Trophoblast cell (in vitro differentiated cells and primary cell): ENCODE data around the gene CAPN15.

Experiments used
- DNase-seq, 2 donors: peaks; one replicate each; pipeline ENCODE4 v3.0.0-alpha.2; 2016
- H2AFZ ChIP-seq: 2 replicates; pipeline ENCODE4 v1.6.1; 2013; ENCODE audit warnings: low read length, moderate library complexity, mild to moderate bottlenecking; ENCODE audit not compliant: insufficient read depth, poor library complexity
- H2AK5ac ChIP-seq: 2 replicates; pipeline ENCODE4 v1.6.1; 2013; ENCODE audit warnings: mild to moderate bottlenecking, low read length
- H2BK120ac ChIP-seq: 2 replicates; pipeline ENCODE4 v1.6.1; 2013; ENCODE audit warnings: low read length, mild to moderate bottlenecking, moderate library complexity; ENCODE audit not compliant: insufficient read depth, poor library complexity
- H2BK12ac ChIP-seq: 2 replicates; pipeline ENCODE4 v1.6.1; 2013; ENCODE audit warnings: mild to moderate bottlenecking, low read length, moderate library complexity
- H2BK5ac ChIP-seq: 2 replicates; pipeline ENCODE4 v1.6.1; 2013; ENCODE audit warnings: low read length, low read depth, moderate library complexity, mild to moderate bottlenecking; ENCODE audit not compliant: poor library complexity
- H3K14ac ChIP-seq: 2 replicates; pipeline ENCODE4 v1.6.1; 2013; ENCODE audit warnings: mild to moderate bottlenecking, low read length
- H3K18ac ChIP-seq: 2 replicates; pipeline ENCODE4 v1.6.1; 2013; ENCODE audit warnings: mild to moderate bottlenecking, low read length
- H3K23ac ChIP-seq: 2 replicates; pipeline ENCODE4 v1.6.1; 2013; ENCODE audit warnings: low read length
- H3K27ac ChIP-seq: 2 replicates; pipeline ENCODE4 v1.5.1; 2013; ENCODE audit warnings: low read depth, mild to moderate bottlenecking, inconsistent platforms, low read length, moderate library complexity
- H3K27me3 ChIP-seq: 2 replicates; pipeline ENCODE4 v1.6.1; 2013; ENCODE audit warnings: inconsistent platforms, mild to moderate bottlenecking, low read length, moderate library complexity; ENCODE audit not compliant: insufficient read depth
- H3K36me3 ChIP-seq, 2 experiments: 1 replicate in 1 of 2; 2 replicates in 1 of 2; pipeline ENCODE4 v1.6.1; 2013; ENCODE audit warnings: low read length in 2 of 2, mild to moderate bottlenecking in 2 of 2, moderate library complexity in 1 of 2; ENCODE audit not compliant: insufficient read depth in 2 of 2, control insufficient read depth in 1 of 2
- H3K4ac ChIP-seq: 2 replicates; pipeline ENCODE4 v1.6.1; 2013; ENCODE audit warnings: low read depth, mild to moderate bottlenecking, low read length, moderate library complexity
- H3K4me1 ChIP-seq, 2 experiments: 1 replicate in 1 of 2; 2 replicates in 1 of 2; pipeline ENCODE4 v1.6.1; 2013; ENCODE audit warnings: low read length in 2 of 2, mild to moderate bottlenecking in 2 of 2, moderate library complexity in 1 of 2; ENCODE audit not compliant: insufficient read depth in 2 of 2, control insufficient read depth in 1 of 2
- H3K4me2 ChIP-seq: 2 replicates; pipeline ENCODE4 v1.6.1; 2013; ENCODE audit warnings: inconsistent platforms, mild to moderate bottlenecking, low read length, moderate library complexity
- H3K4me3 ChIP-seq: 2 replicates; pipeline ENCODE4 v1.5.1; 2013; ENCODE audit warnings: mild to moderate bottlenecking, low read depth, low read length, inconsistent platforms
- H3K79me1 ChIP-seq: one replicate; pipeline ENCODE4 v1.6.1; 2013; ENCODE audit warnings: low read length
- H3K79me2 ChIP-seq: 2 replicates; pipeline ENCODE4 v1.6.1; 2013; ENCODE audit warnings: low read length, mild to moderate bottlenecking; ENCODE audit not compliant: control insufficient read depth, insufficient read depth, poor library complexity
- H3K9ac ChIP-seq: 2 replicates; pipeline ENCODE4 v1.6.1; 2013; ENCODE audit warnings: mild to moderate bottlenecking, low read length
- H3K9me3 ChIP-seq: 2 replicates; pipeline ENCODE4 v1.6.1; 2013; ENCODE audit warnings: low read depth, mild to moderate bottlenecking, control low read depth, inconsistent platforms, low read length; ENCODE audit not compliant: insufficient read depth
- H4K12ac ChIP-seq: 2 replicates; pipeline ENCODE4 v1.6.1; 2013; ENCODE audit warnings: low read depth, mild to moderate bottlenecking, low read length, moderate library complexity
- H4K8ac ChIP-seq: 2 replicates; pipeline ENCODE4 v1.6.1; 2013; ENCODE audit warnings: low read depth, mild to moderate bottlenecking, low read length, moderate library complexity
- H4K91ac ChIP-seq: one replicate; pipeline ENCODE4 v1.6.1; 2013; ENCODE audit warnings: low read depth, mild to moderate bottlenecking, low read length, moderate library complexity
- WGBS: extraction: QIAGEN DNeasy Blood & Tissue Kit; methylation state at CpG from one replicate; pipeline ENCODE4 v1.1.7; 2013; ENCODE audit warnings: missing lambda C conversion rate; ENCODE audit not compliant: insufficient read length, insufficient coverage; ENCODE audit errors: extremely low coverage; 5-methylcytosine and 5-hydroxymethylcytosine counted together

The CAPN15 gene

DNA sequence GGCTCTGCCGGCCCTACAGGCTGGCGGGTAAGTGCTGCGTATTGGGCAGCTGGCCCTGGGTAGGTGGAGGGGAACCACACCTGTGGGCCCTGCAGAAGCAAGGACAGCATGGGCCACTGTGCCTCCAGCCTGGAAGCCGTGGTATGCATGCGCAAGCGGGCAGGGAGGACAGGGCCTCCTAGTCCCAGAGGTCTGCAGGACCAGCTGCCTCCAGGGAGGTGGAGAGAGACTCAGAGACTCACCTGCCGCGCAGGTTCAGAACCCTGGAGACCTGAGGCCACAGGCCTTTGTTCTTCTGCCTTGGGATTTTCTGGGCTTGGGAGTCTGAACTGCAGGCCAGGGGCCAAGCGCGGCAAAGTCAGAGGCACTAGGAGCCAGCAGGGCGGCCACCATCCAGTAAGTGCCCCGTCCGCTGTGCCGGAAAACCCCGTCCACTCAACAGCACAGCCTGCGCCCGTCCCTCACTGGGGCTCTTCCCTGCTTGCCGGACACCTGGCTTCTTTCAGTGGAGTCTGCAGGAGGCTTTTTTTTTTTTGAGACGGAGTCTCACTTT lies 53.5 kb downstream of the CAPN15 start:
- Histone ChIP-seq H3K27me3 (no peaks in the 10 kb centered on the region), H2AK5ac (no peak overlapping the region), H3K9ac (no peak overlapping the region), H2AFZ (no peak overlapping the region), H3K4me1 (no peaks in the 10 kb centered on the region), H3K36me3 (peaks cover 15 to 20% of the 10 kb centered on the region in 2 experiments), H3K23ac (no peak overlapping the region), H2BK5ac (no peak overlapping the region), H3K27ac (no peak overlapping the region), H2BK120ac (no peak overlapping the region), H3K4me3 (no peak overlapping the region), H2BK12ac (no peak overlapping the region), H3K9me3 (peaks cover 11% of the 10 kb centered on the region), H3K4me2 (no peak overlapping the region), H4K8ac (no peak overlapping the region), H3K18ac (no peak overlapping the region), H3K79me1 (no peaks in the 10 kb centered on the region), H3K79me2 (no peaks in the 10 kb centered on the region), H3K4ac (no peak overlapping the region), H4K12ac (no peak overlapping the region), H3K14ac (no peak overlapping the region), H4K91ac (no peak overlapping the region)
- peak in 1 of 2 donors; percentile 43 for DNase-seq
- WGBS = no CpG with 5 or more reads among the region's 19 CpGs

DNA sequence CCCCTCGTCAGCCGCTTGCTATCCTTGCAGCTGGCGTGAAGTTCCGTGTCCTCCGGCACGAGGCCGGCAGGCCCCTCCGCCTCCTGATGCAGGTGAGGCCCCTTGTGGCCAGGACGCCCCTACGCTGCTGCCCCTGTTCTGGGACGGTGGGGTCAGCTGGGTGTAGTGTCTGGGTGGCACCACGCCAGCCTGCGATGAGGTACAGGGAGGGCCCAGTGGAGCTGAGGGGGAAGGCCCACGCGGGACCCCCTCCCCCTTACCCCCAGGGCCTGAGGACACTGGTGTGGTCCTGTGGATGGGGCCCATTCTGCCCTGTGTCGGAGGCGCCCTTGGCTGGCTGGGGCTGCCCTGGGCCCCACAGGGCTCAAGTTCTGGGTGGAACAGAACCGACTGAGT lies 54.7 kb downstream of the CAPN15 start:
- Histone ChIP-seq H2BK120ac (no peak overlapping the region), H3K14ac (no peak overlapping the region), H2AFZ (no peak overlapping the region), H3K9ac (no peak overlapping the region), H3K27ac (no peak overlapping the region), H2AK5ac (no peak overlapping the region), H3K18ac (no peak overlapping the region), H3K4ac (no peak overlapping the region), H3K23ac (no peak overlapping the region), H3K9me3 (peaks cover 8% of the 10 kb centered on the region), H3K27me3 (no peaks in the 10 kb centered on the region), H3K36me3 (peaks cover 11 to 19% of the 10 kb centered on the region in 2 experiments), H3K4me3 (no peak overlapping the region), H4K8ac (no peak overlapping the region), H4K91ac (no peak overlapping the region), H3K79me2 (no peaks in the 10 kb centered on the region), H2BK5ac (no peak overlapping the region), H2BK12ac (no peak overlapping the region), H3K4me2 (no peak overlapping the region), H3K4me1 (no peaks in the 10 kb centered on the region), H4K12ac (no peak overlapping the region), H3K79me1 (no peaks in the 10 kb centered on the region)
- no peak for DNase-seq
- no CpG with 5 or more reads among the region's 18 CpGs for WGBS

DNA sequence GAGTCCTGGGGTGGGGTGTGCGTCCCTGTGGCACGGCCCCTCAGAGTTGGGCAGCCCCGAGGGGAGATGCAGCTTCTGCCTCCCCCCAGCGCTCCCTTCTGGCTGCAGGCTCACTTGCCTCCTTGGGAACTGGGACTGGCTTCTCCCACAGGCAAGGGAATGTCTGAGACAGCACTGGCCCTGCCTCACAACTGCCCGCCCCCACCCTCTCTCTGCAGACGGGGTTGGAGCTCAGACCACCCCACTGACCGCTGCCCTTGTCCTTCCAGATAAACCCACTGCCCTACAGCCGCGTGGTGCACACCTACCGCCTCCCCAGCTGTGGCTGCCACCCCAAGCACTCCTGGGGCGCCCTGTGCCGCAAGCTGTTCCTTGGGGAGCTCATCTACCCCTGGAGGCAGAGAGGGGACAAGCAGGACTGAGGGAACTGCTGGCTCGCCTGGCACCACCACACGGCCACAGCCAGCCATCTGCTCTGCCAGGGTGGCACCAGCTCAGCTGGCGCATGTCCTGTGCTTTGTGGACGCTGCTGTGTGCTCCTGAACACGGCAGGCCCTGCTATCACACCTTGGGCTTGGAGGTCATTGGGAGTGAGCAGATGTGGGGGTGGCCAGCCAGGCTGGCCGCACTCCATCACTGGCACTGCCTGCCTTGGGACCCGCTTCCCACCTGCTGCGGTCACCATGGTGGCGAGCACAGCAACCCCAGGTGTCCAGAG lies 55.3 kb downstream of the CAPN15 start:
- no CpG with 5 or more reads among the region's 21 CpGs for WGBS
- Histone ChIP-seq H3K14ac (no peak overlapping the region), H3K9ac (no peak overlapping the region), H3K4ac (no peak overlapping the region), H4K91ac (no peak overlapping the region), H2BK12ac (no peak overlapping the region), H3K79me1 (no peaks in the 10 kb centered on the region), H3K9me3 (peaks cover 8% of the 10 kb centered on the region), H3K23ac (no peak overlapping the region), H2AFZ (no peak overlapping the region), H3K27ac (no peak overlapping the region), H3K4me1 (peaks cover 0 to under 1% of the 10 kb centered on the region in 2 experiments), H4K8ac (no peak overlapping the region), H2BK120ac (no peak overlapping the region), H3K4me3 (no peak overlapping the region), H2AK5ac (no peak overlapping the region), H3K36me3 (peaks cover 11 to 17% of the 10 kb centered on the region in 2 experiments), H3K4me2 (no peak overlapping the region), H4K12ac (no peak overlapping the region), H2BK5ac (no peak overlapping the region), H3K79me2 (no peaks in the 10 kb centered on the region), H3K27me3 (no peaks in the 10 kb centered on the region), H3K18ac (no peak overlapping the region)
- no peak for DNase-seq

DNA sequence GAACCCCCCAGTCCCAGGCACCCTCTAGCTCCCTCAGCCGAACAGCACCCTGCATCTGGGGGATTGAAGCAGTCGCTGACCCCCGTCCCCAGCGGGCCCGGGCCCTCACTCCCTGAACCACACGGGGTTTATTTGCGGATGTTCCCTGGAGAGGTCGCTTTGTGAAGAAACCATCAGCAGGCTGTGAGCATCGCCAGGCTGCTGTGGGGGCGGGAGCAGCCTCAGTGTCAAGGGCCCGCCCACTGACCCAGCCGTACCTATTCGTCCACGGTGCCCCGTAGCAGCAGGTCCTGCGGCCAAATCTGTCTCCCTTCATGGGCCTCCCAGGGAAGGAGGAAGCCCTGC lies 55.9 kb downstream of the CAPN15 start:
- no peak overlapping the region for H3K23ac ChIP-seq
- H4K8ac ChIP-seq = no peak overlapping the region
- peaks cover 11 to 18% of the 10 kb centered on the region in 2 experiments for H3K36me3 ChIP-seq
- no peak overlapping the region for H2AK5ac ChIP-seq
- no peak overlapping the region for H3K14ac ChIP-seq
- no peak overlapping the region for H4K12ac ChIP-seq
- H3K79me1 ChIP-seq = peaks cover 4% of the 10 kb centered on the region
- no peak overlapping the region for H3K27ac ChIP-seq
- no peak overlapping the region for H2BK5ac ChIP-seq
- H2AFZ ChIP-seq = no peak overlapping the region
- H3K4me3 ChIP-seq = no peak overlapping the region
- H3K18ac ChIP-seq = no peak overlapping the region
- H3K4me1 ChIP-seq = peaks cover 5 to 6% of the 10 kb centered on the region in 2 experiments
- peaks cover 5% of the 10 kb centered on the region for H3K79me2 ChIP-seq
- H2BK120ac ChIP-seq = no peak overlapping the region
- no peak overlapping the region for H3K4me2 ChIP-seq
- no peaks in the 10 kb centered on the region for H3K27me3 ChIP-seq
- H3K9me3 ChIP-seq = peaks cover 7% of the 10 kb centered on the region
- DNase-seq = no peak
- WGBS = no CpG with 5 or more reads among the region's 16 CpGs
- H2BK12ac ChIP-seq = no peak overlapping the region
- H4K91ac ChIP-seq = no peak overlapping the region
- no peak overlapping the region for H3K4ac ChIP-seq
- no peak overlapping the region for H3K9ac ChIP-seq
